IMR-90 (cell line): Measurements from ENCODE around the gene RALGAPA1. TPM values are rescaled to one million over a fixed set of nuclear protein-coding genes. Genes with fewer than 3 reads are reported as not detected.

Source experiments
- ATAC-seq: fragments of 200-7000 bp; cut with Tn5 transposase; 2 replicates; pipeline ENCODE4 v1.9.1; 2020; ENCODE audit warnings: low read depth, mild to moderate bottlenecking, moderate library complexity
- BruUV-seq: library from RNA; stranded (reverse); fragments of 400-500 nt; replicated peaks from 2 replicates; lab custom pipeline; 2021; lab: Mats Ljungman, UMichigan
- CTCF ChIA-PET: fragments of 300-600 bp; formaldehyde crosslinking; extraction: SDS; loops from one replicate; lab custom pipeline; 2021; ENCODE audit warnings: antibody characterized with exemption; lab: Yijun Ruan, JAX
- POLR2A ChIA-PET: fragments of 300-600 bp; sonication (Branson Sonifier 250); formaldehyde crosslinking; loops from one replicate; lab custom pipeline; 2022; ENCODE audit warnings: antibody characterized with exemption; ENCODE audit not compliant: unreplicated experiment; lab: Charles Lee
- DNase-seq: peaks from one replicate; pipeline ENCODE4 v3.0.0; 2013
- H2AFZ ChIP-seq: replicated peaks from 2 replicates; pipeline ENCODE3; 2013; ENCODE audit warnings: low read length, mild to moderate bottlenecking; ENCODE audit not compliant: poor library complexity
- H2AK5ac ChIP-seq: 2 replicates; pipeline ENCODE4 v1.6.1; 2013; ENCODE audit warnings: low read depth, low read length, inconsistent platforms
- H2AK9ac ChIP-seq: replicated peaks from 2 replicates; pipeline ENCODE3; 2013; ENCODE audit warnings: mild to moderate bottlenecking, low read depth, low read length, moderate library complexity; ENCODE audit not compliant: poor library complexity
- H2BK120ac ChIP-seq: 2 replicates; pipeline ENCODE4 v1.6.1; 2013; ENCODE audit warnings: low read depth, low read length, inconsistent platforms
- H2BK15ac ChIP-seq: 3 replicates; pipeline ENCODE4 v1.6.1; 2013; ENCODE audit warnings: low read depth, low read length, inconsistent platforms
- H2BK20ac ChIP-seq: 2 replicates; pipeline ENCODE4 v1.6.1; 2013; ENCODE audit warnings: low read depth, mild to moderate bottlenecking, inconsistent platforms, low read length, moderate library complexity
- H2BK5ac ChIP-seq: 2 replicates; pipeline ENCODE4 v1.6.1; 2013; ENCODE audit warnings: mild to moderate bottlenecking, low read depth, low read length, inconsistent platforms; ENCODE audit not compliant: poor library complexity, severe bottlenecking
- H3K14ac ChIP-seq: replicated peaks from 2 replicates; pipeline ENCODE4 v1.6.1; 2013; ENCODE audit warnings: low read depth, low read length, inconsistent platforms
- H3K18ac ChIP-seq: 2 replicates; pipeline ENCODE4 v1.6.1; 2013; ENCODE audit warnings: low read depth, low read length, control low read depth
- H3K23ac ChIP-seq: 2 replicates; pipeline ENCODE4 v1.6.1; 2013; ENCODE audit warnings: low read depth, low read length, inconsistent platforms
- H3K27ac ChIP-seq: 2 replicates; pipeline ENCODE4 v1.5.1; 2013; ENCODE audit warnings: mild to moderate bottlenecking, control low read depth, low read length; ENCODE audit not compliant: insufficient read depth
- H3K27me3 ChIP-seq: 2 replicates; pipeline ENCODE4 v1.6.1; 2013; ENCODE audit warnings: low read length; ENCODE audit not compliant: control insufficient read depth, insufficient read depth
- H3K36me3 ChIP-seq: 2 replicates; pipeline ENCODE4 v1.6.1; 2013; ENCODE audit warnings: low read length, mixed read lengths; ENCODE audit not compliant: control insufficient read depth, insufficient read depth
- H3K4ac ChIP-seq: 2 replicates; pipeline ENCODE4 v1.6.1; 2013; ENCODE audit warnings: low read depth, low read length, inconsistent platforms
- H3K4me1 ChIP-seq: 2 replicates; pipeline ENCODE4 v1.6.1; 2013; ENCODE audit warnings: low read length, mixed read lengths; ENCODE audit not compliant: control insufficient read depth, insufficient read depth
- H3K4me2 ChIP-seq: 2 replicates; pipeline ENCODE4 v1.6.1; 2013; ENCODE audit warnings: low read depth, mild to moderate bottlenecking, control low read depth, low read length, moderate library complexity
- H3K4me3 ChIP-seq: 2 replicates; pipeline ENCODE4 v1.5.1; 2013; ENCODE audit warnings: low read depth, mild to moderate bottlenecking, control low read depth, low read length, moderate library complexity; ENCODE audit not compliant: insufficient read depth
- H3K56ac ChIP-seq: 2 replicates; pipeline ENCODE4 v1.6.1; 2013; ENCODE audit warnings: low read length, inconsistent platforms; ENCODE audit not compliant: insufficient read depth; ENCODE audit errors: extremely low read depth
- H3K79me1 ChIP-seq, 2 experiments: 2 replicates each; pipeline ENCODE4 v1.6.1; 2013; ENCODE audit warnings: low read length in 2 of 2, inconsistent platforms in 1 of 2, low read depth in 1 of 2
- H3K9ac ChIP-seq: 2 replicates; pipeline ENCODE4 v1.6.1; 2013; ENCODE audit warnings: low read depth, low read length, control low read depth
- H3K9me1 ChIP-seq: 2 replicates; pipeline ENCODE4 v1.6.1; 2013; ENCODE audit warnings: low read length, inconsistent platforms; ENCODE audit not compliant: insufficient read depth
- H3K9me3 ChIP-seq: 2 replicates; pipeline ENCODE4 v1.6.1; 2013; ENCODE audit warnings: low read length; ENCODE audit not compliant: control insufficient read depth, insufficient read depth
- H4K20me1 ChIP-seq: 2 replicates; pipeline ENCODE4 v1.6.1; 2013; ENCODE audit warnings: low read length, inconsistent platforms; ENCODE audit not compliant: insufficient read depth
- H4K5ac ChIP-seq: 2 replicates; pipeline ENCODE4 v1.6.1; 2013; ENCODE audit warnings: mild to moderate bottlenecking, low read depth, low read length, control low read depth
- H4K8ac ChIP-seq, 2 experiments: 2 replicates each; pipeline ENCODE4 v1.6.1; 2013; ENCODE audit warnings: low read depth in 2 of 2, low read length in 2 of 2, control low read depth in 1 of 2, inconsistent platforms in 1 of 2
- H4K91ac ChIP-seq: 2 replicates; pipeline ENCODE4 v1.6.1; 2013; ENCODE audit warnings: low read depth, low read length, inconsistent platforms; ENCODE audit not compliant: insufficient read depth
- BHLHE40 ChIP-seq: fragments of 150-350 bp; IDR thresholded peaks from 2 replicates; pipeline ENCODE4 v1.6.1; 2016; ENCODE audit warnings: mild to moderate bottlenecking, low read depth, low read length
- CEBPB ChIP-seq: IDR thresholded peaks from 2 replicates; pipeline ENCODE4 v1.6.1; 2012; ENCODE audit warnings: low read depth, low read length, improper control_type of control experiment
- CHD1 ChIP-seq: IDR thresholded peaks from 2 replicates; pipeline ENCODE4 v1.6.1; 2012; ENCODE audit warnings: low read depth, low read length, improper control_type of control experiment
- CTCF ChIP-seq: conservative IDR thresholded peaks from 2 replicates; pipeline ENCODE4 v1.5.1; 2012; ENCODE audit warnings: mild to moderate bottlenecking, low read depth, low read length, improper control_type of control experiment
- MAFK ChIP-seq: IDR thresholded peaks from 2 replicates; pipeline ENCODE4 v1.6.1; 2012; ENCODE audit warnings: low read depth, low read length, improper control_type of control experiment
- NFE2L2 ChIP-seq: fragments of 150-350 bp; IDR thresholded peaks from 2 replicates; pipeline ENCODE4 v1.6.1; 2016; ENCODE audit warnings: low read depth, mild to moderate bottlenecking, low read length
- POLR2A ChIP-seq: IDR thresholded peaks from 2 replicates; pipeline ENCODE4 v1.6.1; 2012; ENCODE audit warnings: mild to moderate bottlenecking, low read depth, low read length
- RCOR1 ChIP-seq: IDR thresholded peaks from 2 replicates; pipeline ENCODE4 v1.6.1; 2012; ENCODE audit warnings: mild to moderate bottlenecking, low read length, improper control_type of control experiment; ENCODE audit not compliant: insufficient replicate concordance
- SMC3 ChIP-seq: fragments of 150-350 bp; IDR thresholded peaks from 2 replicates; pipeline ENCODE4 v1.6.1; 2016; ENCODE audit warnings: low read depth, mild to moderate bottlenecking, antibody characterized with exemption, low read length, moderate library complexity
- USF2 ChIP-seq: fragments of 150-350 bp; IDR thresholded peaks from 2 replicates; pipeline ENCODE4 v1.6.1; 2017; ENCODE audit warnings: mild to moderate bottlenecking, antibody characterized with exemption, low read length, low read depth
- WGBS, 2 experiments: methylation state at CpG; one replicate each; pipeline versions ENCODE4 v1.1.5 to v1.1.7; 2013; ENCODE audit warnings: missing lambda C conversion rate in 2 of 2; ENCODE audit not compliant: insufficient read length in 1 of 2; ENCODE audit errors: extremely low coverage in 2 of 2; 5-methylcytosine and 5-hydroxymethylcytosine counted together
- dilution Hi-C: fragments of 300-500 bp; cut with HindIII; formaldehyde crosslinking; loops from one replicate; pipeline ENCODE4 v1.14.3; 2018; ENCODE audit warnings: low sequenced_read_pairs; ENCODE audit not compliant: unreplicated experiment
- in situ Hi-C: fragments of 300-500 bp; cut with MboI; formaldehyde crosslinking; loops from 3 replicates; pipeline ENCODE4 v1.14.3; 2019; ENCODE audit warnings: low sequenced_read_pairs, inconsistent platforms, mixed read lengths
- intact Hi-C: fragments of 100-400 bp; cut with micrococcal nuclease; formaldehyde crosslinking; loops from 2 replicates; pipeline ENCODE4 v1.10.0; 2022
- polyA plus RNA-seq, 3 experiments: library from polyadenylated mRNA; depleted of rRNA; stranded (reverse); fragments of >200 nt; gene quantifications; 2 replicates each; pipeline ENCODE4 v1.2.3, GENCODE V29; 2012; ENCODE audit warnings: low replicate concordance in 1 of 3
- total RNA-seq: library from RNA; depleted of rRNA; stranded (reverse); fragments of >200 nt; gene quantifications from 2 replicates; pipeline ENCODE4 v1.2.3, GENCODE V29; 2012

Gene RALGAPA1
- total and polyA plus RNA-seq, 2 of the 4 experiments (the other 2 are of a cell fraction), result 5.1 to 25.6 TPM

- CTCF ChIA-PET, result no interaction called here
- ATAC-seq (no peak), DNase-seq (no peak)
- Histone ChIP-seq H3K4ac (no peak overlapping the region), H2BK120ac (no peak overlapping the region), H3K9me1 (no peaks in the 10 kb centered on the region), H3K56ac (no peak overlapping the region), H4K5ac (no peak overlapping the region), H2BK5ac (no peak overlapping the region), H4K20me1 (no peaks in the 10 kb centered on the region), H3K18ac (no peak overlapping the region), H3K4me2 (no peak overlapping the region), H4K91ac (no peak overlapping the region), H3K14ac (no peak overlapping the region), H3K4me3 (no peak overlapping the region), H3K9ac (no peak overlapping the region), H3K79me1 (no peaks in the 10 kb centered on the region), H3K27me3 (peaks cover 40% of the 10 kb centered on the region), H2BK20ac (no peak overlapping the region), H3K36me3 (no peaks in the 10 kb centered on the region), H2AK5ac (no peak overlapping the region), H3K9me3 (no peaks in the 10 kb centered on the region), H3K27ac (no peak overlapping the region), H2BK15ac (no peak overlapping the region), H3K23ac (no peak overlapping the region), H3K4me1 (peaks cover 2% of the 10 kb centered on the region; the same call in 1 of the 2 replicates), H2AFZ (no peak overlapping the region), H2AK9ac (no peak overlapping the region), H4K8ac (no peak overlapping the region)
- in situ Hi-C loops (no loop called here), dilution Hi-C loops (no loop called here), intact Hi-C loops (loop anchor here (5.0 kb wide), 1 partner anchor 155 kb away; no protein-coding TSS in a partner anchor)
- no CpG with 5 or more reads among the region's 1 CpG for WGBS, 2 experiments
- BruUV-seq, result no TSS peak
- no peak for TF ChIP-seq BHLHE40
- TF ChIP-seq MAFK, result no peak
- TF ChIP-seq CHD1, result no peak
- TF ChIP-seq CTCF, result no peak
- no peak for TF ChIP-seq RCOR1
- no peak for TF ChIP-seq SMC3
- TF ChIP-seq POLR2A, result no peak
- TF ChIP-seq CEBPB, result no peak
- TF ChIP-seq NFE2L2, result no peak
- TF ChIP-seq USF2, result no peak
- POLR2A ChIA-PET, result interaction anchor here (0.6 kb wide), 1 partner anchor 13 kb away, joined by 3 read pairs; no protein-coding TSS in a partner anchor
Measured at GRCh38 chr14:35531960-35532747, 276.9 kb downstream of the RALGAPA1 start.
